ENCODE data around the gene FKBP2.

- TF ChIP-seq CREB1 (CRISPR knock-in tag; IDR thresholded peaks at IDR 0.05) (no peak), NR2C2 (CRISPR knock-in tag; IDR thresholded peaks at IDR 0.05) (no peak), NR3C1 (CRISPR knock-in tag; conservative IDR thresholded peaks at IDR 0.05; ENCODE audit: low read depth) (no peak), CTCF (IDR thresholded peaks at IDR 0.05) (no peak), SP1 (CRISPR knock-in tag; conservative IDR thresholded peaks at IDR 0.05) (no peak), MAX (CRISPR knock-in tag; IDR thresholded peaks at IDR 0.05) (no peak), ATF3 (CRISPR knock-in tag; conservative IDR thresholded peaks at IDR 0.05) (no peak)
These were observed 1.9 kb upstream of the FKBP2 start for GRCh38 chr11:64238999-64239398.

Measured in WTC11 (cell line).